Epidermal melanocyte (primary cell): ENCODE results near the gene TAB2.
"Not testable (repeated sequence)": the region's sequence is repeated elsewhere in the genome, so short reads cannot be mapped to it uniquely, and the experiment has no call there.

Experiments
- DNase-seq: peaks from one replicate; pipeline ENCODE4 v3.0.0; 2011; ENCODE audit warnings: low spot score; ENCODE audit not compliant: insufficient read length

TAB2 gene

GRCh38 chr6:149332602-149333265, 15.2 kb downstream of the TAB2 start:
- DNase-seq, result no peak

DNA sequence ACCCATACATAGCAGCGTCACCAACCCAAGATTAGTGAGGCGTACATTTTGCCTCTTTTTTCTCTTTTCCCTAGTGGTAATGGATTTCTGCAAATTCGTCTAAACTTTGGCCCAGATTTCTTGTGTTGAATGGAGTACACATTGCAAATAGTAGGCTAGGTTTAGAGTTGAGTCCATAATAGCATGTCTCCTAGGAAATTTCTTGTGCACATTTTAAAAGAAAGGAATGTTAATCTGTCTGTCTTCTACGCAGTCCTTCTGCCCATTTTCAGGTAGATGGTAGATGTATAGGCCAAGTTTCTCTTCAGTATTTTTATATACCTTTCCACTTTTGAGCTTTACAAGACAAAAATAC, 15.7 kb downstream of the TAB2 start:
- no peak for DNase-seq

DNA sequence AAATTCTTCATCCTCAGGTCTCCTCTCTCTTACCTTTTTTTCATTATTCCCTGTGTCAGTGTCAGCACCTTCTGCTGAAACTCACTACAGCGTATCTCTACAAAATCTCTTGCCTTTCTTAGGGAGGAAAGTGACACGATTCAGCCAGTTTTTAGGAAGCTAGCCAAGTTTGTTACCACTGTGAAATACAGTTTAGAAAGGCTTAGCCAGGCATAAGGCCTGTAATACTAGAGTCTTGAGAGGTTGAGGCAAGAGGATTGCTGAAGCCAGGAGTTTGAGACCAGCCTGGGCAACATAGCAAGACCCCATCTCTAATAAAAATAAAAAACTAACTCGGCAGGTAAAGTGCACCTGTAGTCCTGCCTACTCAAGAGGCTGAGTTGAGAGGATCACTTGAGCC, 16.7 kb downstream of the TAB2 start:
- no peak for DNase-seq

DNA sequence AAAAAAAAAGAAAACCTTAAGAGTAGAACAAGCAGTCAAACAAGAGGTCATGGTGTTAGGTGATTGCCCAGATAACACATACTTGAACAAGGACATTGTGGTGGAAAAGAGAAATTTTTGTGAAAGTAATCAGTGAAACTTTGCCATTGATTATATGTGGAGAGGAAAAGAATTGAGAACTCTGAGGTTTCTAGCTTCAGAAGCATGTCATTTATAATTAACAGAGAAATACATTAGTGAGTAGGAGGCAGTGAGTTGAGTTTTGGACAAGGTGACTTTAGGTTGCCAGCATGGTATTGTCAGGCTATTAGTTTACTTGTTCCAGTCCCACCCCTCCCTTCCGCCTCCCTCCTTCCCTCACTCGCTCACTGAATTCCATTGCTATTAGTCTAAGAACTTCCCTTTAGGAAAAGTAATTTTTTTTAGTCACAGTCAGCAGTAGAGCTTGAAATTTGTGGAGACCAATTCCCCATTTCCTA, 17.2 kb downstream of the TAB2 start:
- peak; percentile 17 for DNase-seq

DNA sequence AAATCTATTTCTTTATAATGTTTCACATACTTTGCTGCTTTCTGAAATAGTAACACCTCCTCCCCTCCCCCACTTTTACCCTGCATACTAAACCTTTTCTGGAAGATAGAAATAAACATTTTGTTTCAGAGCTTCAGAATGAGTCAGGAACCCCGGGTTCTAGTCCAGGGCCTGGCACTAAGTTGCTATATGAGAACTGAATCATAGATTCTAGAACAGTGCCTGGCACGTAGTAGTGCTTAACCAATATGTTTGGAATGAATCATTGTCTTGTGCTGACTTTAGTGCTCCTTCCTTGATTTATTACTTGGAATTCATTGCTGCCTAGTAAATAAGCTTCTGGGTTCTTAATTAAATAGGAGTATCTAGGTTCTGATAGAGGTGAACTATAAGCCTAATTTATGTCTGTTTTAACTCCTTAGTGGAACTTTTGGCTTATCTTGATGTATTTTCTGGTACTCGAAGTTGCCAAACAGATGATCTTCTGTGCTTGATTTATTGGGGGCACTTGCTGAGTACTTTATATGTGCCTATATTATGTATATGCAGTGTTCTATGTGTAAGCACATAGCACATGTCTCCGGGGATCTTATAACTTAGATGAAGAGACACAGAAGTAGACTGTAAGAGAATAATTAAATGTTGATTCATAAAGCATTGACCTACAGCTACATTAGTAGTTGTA, 18.6 kb downstream of the TAB2 start:
- no peak for DNase-seq

GRCh38 chr6:149336609-149336928, 19.1 kb downstream of the TAB2 start:
- no peak for DNase-seq

DNA sequence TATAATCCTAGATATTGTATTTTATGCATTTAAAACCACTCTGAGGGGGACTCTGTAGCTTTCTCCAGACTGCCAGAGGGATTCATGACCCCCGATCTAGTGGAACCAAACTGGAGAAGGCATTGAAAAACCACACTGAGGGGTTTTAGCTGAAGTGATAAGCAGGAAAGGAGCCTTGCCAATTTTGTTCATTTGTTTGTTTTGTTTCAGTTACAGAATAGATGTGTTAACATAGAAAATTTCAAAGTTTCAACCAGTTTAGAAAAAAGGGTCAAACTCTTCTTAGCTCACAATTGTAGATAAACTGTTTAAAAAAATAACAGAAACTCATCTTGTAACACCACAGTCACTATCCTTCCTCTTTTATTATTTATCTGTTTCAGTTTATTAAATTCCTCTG, 19.8 kb downstream of the TAB2 start:
- no peak for DNase-seq

DNA sequence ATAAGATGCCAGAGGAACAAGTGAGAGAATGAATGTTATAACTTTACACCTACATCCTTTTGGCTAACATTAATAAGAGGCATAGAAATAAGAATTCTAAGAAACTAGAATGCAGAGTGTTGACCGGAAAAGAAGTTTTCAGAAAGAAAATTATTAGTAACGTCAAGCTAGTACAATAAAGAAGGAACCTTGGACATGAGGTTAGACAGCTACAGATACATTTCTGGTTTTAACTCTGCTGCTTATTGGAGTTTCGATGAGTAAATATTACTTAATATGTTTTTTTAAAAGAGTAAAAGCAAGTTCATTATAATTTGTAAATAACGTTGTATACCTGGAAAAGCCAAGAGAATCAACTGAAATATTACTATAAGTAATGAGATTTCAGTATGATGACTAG, 22.7 kb downstream of the TAB2 start:
- DNase-seq, result no peak

GRCh38 chr6:149342525-149342924, 25.0 kb downstream of the TAB2 start:
- DNase-seq, result no peak

GRCh38 chr6:149343501-149343900, 26.0 kb downstream of the TAB2 start:
- no peak for DNase-seq

DNA sequence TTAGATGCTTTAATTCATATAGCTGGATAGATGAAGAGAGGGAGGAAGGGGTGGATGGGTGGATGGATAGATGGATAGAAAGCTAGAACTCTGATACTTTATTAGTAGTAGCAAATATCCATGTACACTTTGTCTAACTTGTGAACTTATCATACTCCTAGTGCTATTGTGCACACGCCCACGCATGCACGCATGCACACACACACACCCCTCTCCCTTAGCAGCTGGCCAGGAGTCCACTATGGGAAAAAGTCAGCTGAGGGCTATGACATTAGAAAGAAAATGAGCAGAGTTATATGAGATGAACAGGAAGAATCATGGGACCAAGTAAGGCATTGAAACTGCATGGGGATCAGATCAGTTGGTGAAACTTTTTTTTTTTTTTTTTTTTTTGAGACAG, 28.6 kb downstream of the TAB2 start:
- DNase-seq, result no peak

- no peak for DNase-seq
Observed at GRCh38 chr6:149347067-149347466, 29.6 kb downstream of the TAB2 start.

DNA sequence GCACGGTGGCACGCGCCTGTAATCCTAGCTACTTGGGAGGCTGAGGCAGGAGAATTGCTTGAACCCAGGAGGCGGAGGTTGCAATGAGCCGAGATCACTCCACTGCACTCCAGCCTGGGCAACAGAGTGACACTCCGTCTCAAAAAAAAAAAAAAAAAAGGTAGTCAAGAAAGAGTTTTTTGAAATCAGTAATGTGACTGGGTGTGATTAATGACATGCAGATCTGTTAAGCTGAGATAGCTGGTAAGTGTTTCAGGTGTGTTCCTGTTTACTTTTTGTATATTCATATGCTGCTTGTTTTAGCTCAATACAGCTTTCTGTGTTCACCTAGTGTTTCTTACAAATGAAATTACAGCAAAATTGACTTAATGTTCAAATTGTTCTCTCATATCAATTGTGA, 31.8 kb downstream of the TAB2 start:
- DNase-seq, result not testable (repeated sequence)

DNA sequence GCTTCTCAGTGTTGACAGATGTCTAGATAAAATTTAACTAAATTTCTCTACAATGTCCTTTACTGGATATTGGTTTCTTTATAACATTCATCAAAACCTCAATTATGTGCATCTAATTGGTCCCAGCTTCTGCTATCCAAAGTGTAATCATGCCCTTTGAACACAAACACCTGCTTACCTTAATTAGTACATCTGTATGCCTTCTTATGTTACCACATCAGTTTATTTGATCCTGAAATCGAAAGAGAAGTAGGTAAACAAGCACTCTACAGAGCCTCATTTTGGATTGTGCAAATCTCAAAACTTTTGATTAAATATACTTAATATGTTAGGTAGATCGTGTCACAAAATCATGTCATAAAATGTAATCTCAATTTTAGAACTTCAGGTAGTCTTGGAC, 36.5 kb downstream of the TAB2 start:
- no peak for DNase-seq

GRCh38 chr6:149356081-149356750, 38.7 kb downstream of the TAB2 start:
- DNase-seq, result no peak

DNA sequence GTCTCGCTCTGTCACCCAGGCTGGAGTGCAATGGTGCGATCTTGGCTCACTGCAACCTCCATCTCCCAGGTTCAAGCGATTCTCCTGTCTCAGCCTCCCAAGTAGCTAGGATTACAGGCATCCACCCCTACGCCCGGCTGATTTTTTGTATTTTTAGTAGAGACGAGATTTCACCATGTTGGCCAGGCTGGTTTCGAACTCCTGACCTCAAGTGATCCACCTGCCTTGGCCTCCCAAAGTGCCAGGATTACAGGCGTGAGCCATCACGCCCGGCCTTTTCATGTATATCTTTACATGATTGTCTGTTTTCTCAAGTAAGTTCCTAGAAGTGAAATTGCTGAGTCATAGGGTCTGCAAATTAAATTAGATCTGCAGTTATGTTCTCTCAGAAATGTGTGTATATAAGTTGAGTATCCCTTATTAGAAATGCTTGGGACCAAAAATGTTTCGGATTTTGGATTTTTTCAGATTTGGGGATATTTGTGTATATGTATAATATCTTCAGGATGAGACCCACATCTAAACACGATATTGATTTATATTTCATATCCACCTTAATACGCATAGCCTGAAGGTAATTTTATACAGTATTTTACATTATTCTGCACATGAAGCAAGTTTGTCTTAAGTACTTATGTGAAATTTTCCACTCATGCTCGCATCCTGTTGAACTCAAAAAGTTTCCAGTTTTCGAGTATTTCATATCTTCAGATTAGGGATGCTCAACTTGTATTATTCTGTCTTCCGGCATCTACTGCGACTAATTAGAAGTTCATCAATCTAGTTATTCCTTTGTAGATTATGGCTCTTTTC, 40.4 kb downstream of the TAB2 start:
- no peak for DNase-seq

DNA sequence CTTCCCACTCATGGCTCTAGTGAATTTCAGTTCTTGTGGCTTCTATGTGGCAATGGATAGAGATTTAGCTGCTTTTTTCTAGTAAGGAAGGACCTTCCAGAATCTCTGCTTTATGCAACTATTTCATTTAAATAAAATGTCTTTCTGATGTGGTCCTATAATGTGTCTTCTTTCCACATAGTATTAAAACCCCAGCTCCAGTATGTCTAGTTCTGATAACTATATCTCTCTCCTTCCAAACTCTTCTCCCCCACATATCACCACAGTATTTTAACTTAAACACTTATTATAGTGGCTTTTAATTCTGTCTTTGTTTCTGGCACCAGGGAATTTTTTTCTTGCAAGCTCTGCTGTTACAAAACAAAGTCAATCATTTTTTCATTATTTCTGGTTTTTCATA, 41.9 kb downstream of the TAB2 start:
- DNase-seq, result no peak

GRCh38 chr6:149360536-149360935, 43.0 kb downstream of the TAB2 start:
- no peak for DNase-seq

- DNase-seq, result no peak
Observed at GRCh38 chr6:149362289-149362688, 44.8 kb downstream of the TAB2 start.

DNA sequence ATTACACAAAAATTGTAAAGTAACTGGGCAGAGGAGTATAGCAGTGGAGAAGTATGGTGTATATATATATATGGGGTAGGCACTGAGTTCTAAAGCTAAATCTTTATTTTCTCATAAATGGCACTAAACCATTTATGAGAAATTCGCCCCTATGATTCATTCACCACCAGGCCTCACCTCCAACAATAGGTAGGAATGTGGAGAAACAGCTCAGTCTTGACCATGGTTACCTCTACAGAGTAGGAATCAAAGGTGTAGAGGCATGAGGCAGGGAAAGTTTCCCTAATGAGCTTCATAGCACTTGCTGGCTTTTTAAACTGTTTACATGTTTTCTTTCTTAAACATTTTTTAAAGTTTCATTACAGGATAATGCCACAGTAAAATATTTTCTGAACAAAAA, 45.6 kb downstream of the TAB2 start:
- no peak for DNase-seq

- no peak for DNase-seq
Observed at GRCh38 chr6:149364557-149364956, 47.0 kb downstream of the TAB2 start.

GRCh38 chr6:149365197-149365596, 47.7 kb downstream of the TAB2 start:
- DNase-seq, result no peak
